GM18951 (cell line): ENCODE data around the gene RNLS.

ENCODE experiments used
- POLR2A ChIP-seq: IDR thresholded peaks from 4 replicates; pipeline ENCODE4 v1.6.1; 2011; ENCODE audit warnings: mild to moderate bottlenecking; ENCODE audit not compliant: insufficient read length, insufficient read depth; ENCODE audit errors: extremely low read depth
- in situ Hi-C: fragments of 300-500 bp; cut with MboI; formaldehyde crosslinking; loops from one replicate; pipeline ENCODE4 v1.12.0; 2022; ENCODE audit warnings: low sequenced_read_pairs, mixed read lengths, inconsistent platforms; ENCODE audit not compliant: unreplicated experiment

RNLS gene

GRCh38 chr10:88582411-88582805 lies 710 bp downstream of the RNLS start:
- no peak for TF ChIP-seq POLR2A
- in situ Hi-C loops: no loop called here

GRCh38 chr10:88565072-88565471 lies 18.0 kb downstream of the RNLS start:
- TF ChIP-seq POLR2A: no peak
- in situ Hi-C loops: loop anchor here (5.0 kb wide), 1 partner anchor 247 kb away; no protein-coding TSS in a partner anchor

- in situ Hi-C loops: no loop called here
- no peak for TF ChIP-seq POLR2A
Measured at GRCh38 chr10:88562152-88562551, 21.0 kb downstream of the RNLS start.

- TF ChIP-seq POLR2A: no peak
- in situ Hi-C loops: loop anchor here (10.0 kb wide), 2 partner anchors 163 to 703 kb away; no protein-coding TSS in a partner anchor
Measured at GRCh38 chr10:88557658-88558057, 25.5 kb downstream of the RNLS start.

- no peak for TF ChIP-seq POLR2A
- in situ Hi-C loops: loop anchor here (10.0 kb wide), 2 partner anchors 162 to 702 kb away; no protein-coding TSS in a partner anchor
Measured at GRCh38 chr10:88557256-88557655, 25.9 kb downstream of the RNLS start.

- TF ChIP-seq POLR2A: no peak
- in situ Hi-C loops: loop anchor here (10.0 kb wide), 2 partner anchors 161 to 701 kb away; no protein-coding TSS in a partner anchor
Measured at GRCh38 chr10:88555190-88555908, 27.8 kb downstream of the RNLS start.

GRCh38 chr10:88553116-88553752 lies 29.9 kb downstream of the RNLS start:
- in situ Hi-C loops: loop anchor here (10.0 kb wide), 2 partner anchors 158 to 698 kb away; no protein-coding TSS in a partner anchor
- no peak for TF ChIP-seq POLR2A

GRCh38 chr10:88551246-88551645 lies 31.9 kb downstream of the RNLS start:
- no peak for TF ChIP-seq POLR2A
- in situ Hi-C loops: loop anchor here (10.0 kb wide), 2 partner anchors 156 to 696 kb away; no protein-coding TSS in a partner anchor

GRCh38 chr10:88546497-88546896 lies 36.6 kb downstream of the RNLS start:
- no peak for TF ChIP-seq POLR2A
- in situ Hi-C loops: no loop called here

GRCh38 chr10:88545359-88545758 lies 37.8 kb downstream of the RNLS start:
- in situ Hi-C loops: no loop called here
- no peak for TF ChIP-seq POLR2A

GRCh38 chr10:88544140-88544870 lies 38.8 kb downstream of the RNLS start:
- no peak for TF ChIP-seq POLR2A
- in situ Hi-C loops: no loop called here

- in situ Hi-C loops: no loop called here
Measured at GRCh38 chr10:88542522-88542921, 40.6 kb downstream of the RNLS start.

GRCh38 chr10:88541116-88541626 lies 41.9 kb downstream of the RNLS start:
- no peak for TF ChIP-seq POLR2A

More at GRCh38 chr10:88542522-88542921, 40.6 kb downstream of the RNLS start:
- TF ChIP-seq POLR2A: no peak

More at GRCh38 chr10:88541116-88541626, 41.9 kb downstream of the RNLS start:
- in situ Hi-C loops: no loop called here
